ENCODE results near the gene TIMP3.

GRCh38 chr22:32785321-32786026 is 16.0 kb upstream of the TIMP3 start:
- TF ChIP-seq ELK1 (IDR thresholded peaks at IDR 0.05; ENCODE audit: borderline replicate concordance, low read depth, low read length) (no peak), CTCF (conservative IDR thresholded peaks at IDR 0.05; ENCODE audit: low read depth, low read length) (no peak)

Measured in IMR-90 (cell line).